HG03280 (cell line): ENCODE data around the gene MB21D2.

ENCODE experiments used
- ATAC-seq: cut with Tn5 transposase; IDR thresholded peaks from one replicate; pipeline ENCODE4 v1.9.1; 2021; ENCODE audit warnings: mild to moderate bottlenecking, moderate library complexity; ENCODE audit not compliant: unreplicated experiment

Gene MB21D2

GRCh38 chr3:192894676-192895075 lies 23.0 kb downstream of the MB21D2 start:
- ATAC-seq = no peak

- ATAC-seq = peak; percentile 94
These were observed 24.5 kb downstream of the MB21D2 start for GRCh38 chr3:192892981-192893700.

GRCh38 chr3:192890347-192891335 lies 27.0 kb downstream of the MB21D2 start:
- ATAC-seq = no peak

- no peak for ATAC-seq
These were observed 28.0 kb downstream of the MB21D2 start for GRCh38 chr3:192889679-192890078.

- ATAC-seq = no peak
These were observed 29.5 kb downstream of the MB21D2 start for GRCh38 chr3:192888190-192888589.

GRCh38 chr3:192887701-192888100 lies 30.0 kb downstream of the MB21D2 start:
- peak; percentile 56 for ATAC-seq

- peak; percentile 34 for ATAC-seq
These were observed 30.6 kb downstream of the MB21D2 start for GRCh38 chr3:192887047-192887446.

GRCh38 chr3:192884777-192885773 lies 32.6 kb downstream of the MB21D2 start:
- no peak for ATAC-seq

GRCh38 chr3:192883512-192883911 lies 34.1 kb downstream of the MB21D2 start:
- no peak for ATAC-seq

- ATAC-seq = peak; percentile 71
These were observed 36.4 kb downstream of the MB21D2 start for GRCh38 chr3:192881159-192881786.

- no peak for ATAC-seq
These were observed 37.3 kb downstream of the MB21D2 start for GRCh38 chr3:192880313-192880712.

GRCh38 chr3:192879346-192880031 lies 38.2 kb downstream of the MB21D2 start:
- ATAC-seq = no peak

- no peak for ATAC-seq
These were observed 41.6 kb downstream of the MB21D2 start for GRCh38 chr3:192875971-192876565.

- no peak for ATAC-seq
These were observed 46.8 kb downstream of the MB21D2 start for GRCh38 chr3:192870822-192871221.

- ATAC-seq = no peak
These were observed 48.3 kb downstream of the MB21D2 start for GRCh38 chr3:192869131-192870031.

- ATAC-seq = no peak
These were observed 50.0 kb downstream of the MB21D2 start for GRCh38 chr3:192867645-192868044.

GRCh38 chr3:192866804-192867203 lies 50.9 kb downstream of the MB21D2 start:
- no peak for ATAC-seq

- peak; percentile 76 for ATAC-seq
These were observed 52.7 kb downstream of the MB21D2 start for GRCh38 chr3:192864941-192865340.
